Measurements from ENCODE around the gene TENM3.

DNA sequence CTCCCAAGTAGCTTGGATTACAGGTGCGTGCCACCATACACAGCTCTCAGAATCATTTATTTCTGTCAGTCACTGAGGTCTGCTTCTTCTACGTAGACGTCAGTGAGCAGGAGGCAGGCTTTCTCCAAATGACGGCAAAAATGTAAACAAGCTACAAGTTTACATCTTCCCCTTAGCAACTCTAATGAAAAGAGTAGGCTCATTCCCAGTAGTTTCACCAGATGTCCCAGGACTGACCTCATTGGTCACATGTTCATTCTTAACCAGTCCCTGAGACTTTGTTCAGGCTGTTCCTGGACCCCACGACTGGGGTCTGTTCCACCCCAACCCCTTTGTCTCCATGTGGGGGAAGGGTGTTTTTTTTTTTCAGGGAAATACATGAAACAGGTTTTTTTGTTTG is 67.1 kb downstream of the TENM3 start:
- TF ChIP-seq GATA3 (IDR thresholded peaks at IDR 0.05; ENCODE audit: low read depth, low read length): no peak
- no peak for TF ChIP-seq GATA2 (IDR thresholded peaks at IDR 0.05; ENCODE audit: low read depth, low read length)

Measured in SH-SY5Y (cell line).